ENCODE data around the gene TTF1.

- TF ChIP-seq, protein P1, sequence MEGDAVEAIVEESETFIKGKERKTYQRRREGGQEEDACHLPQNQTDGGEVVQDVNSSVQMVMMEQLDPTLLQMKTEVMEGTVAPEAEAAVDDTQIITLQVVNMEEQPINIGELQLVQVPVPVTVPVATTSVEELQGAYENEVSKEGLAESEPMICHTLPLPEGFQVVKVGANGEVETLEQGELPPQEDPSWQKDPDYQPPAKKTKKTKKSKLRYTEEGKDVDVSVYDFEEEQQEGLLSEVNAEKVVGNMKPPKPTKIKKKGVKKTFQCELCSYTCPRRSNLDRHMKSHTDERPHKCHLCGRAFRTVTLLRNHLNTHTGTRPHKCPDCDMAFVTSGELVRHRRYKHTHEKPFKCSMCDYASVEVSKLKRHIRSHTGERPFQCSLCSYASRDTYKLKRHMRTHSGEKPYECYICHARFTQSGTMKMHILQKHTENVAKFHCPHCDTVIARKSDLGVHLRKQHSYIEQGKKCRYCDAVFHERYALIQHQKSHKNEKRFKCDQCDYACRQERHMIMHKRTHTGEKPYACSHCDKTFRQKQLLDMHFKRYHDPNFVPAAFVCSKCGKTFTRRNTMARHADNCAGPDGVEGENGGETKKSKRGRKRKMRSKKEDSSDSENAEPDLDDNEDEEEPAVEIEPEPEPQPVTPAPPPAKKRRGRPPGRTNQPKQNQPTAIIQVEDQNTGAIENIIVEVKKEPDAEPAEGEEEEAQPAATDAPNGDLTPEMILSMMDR (IDR thresholded peaks at IDR 0.05; ENCODE audit: insufficient read depth, low read length) = no peak
- TF ChIP-seq POLR2AphosphoS5 (IDR thresholded peaks at IDR 0.05; ENCODE audit: low read depth) (no peak), REST (IDR thresholded peaks at IDR 0.05; ENCODE audit: insufficient replicate concordance, low read depth) (no peak), GABPA (IDR thresholded peaks at IDR 0.05; ENCODE audit: low read depth) (no peak), SPI1 (IDR thresholded peaks at IDR 0.05; ENCODE audit: borderline replicate concordance, low read depth) (no peak)
Measured at GRCh38 chr9:132341177-132341840, 65.3 kb downstream of the TTF1 start.

All from HL-60 (cell line).